C4-2B (cell line): ENCODE measurements around the gene SPRN.

Source experiments
- H3K27ac ChIP-seq: fragments of 450-650 bp; 2 replicates; pipeline ENCODE4 v1.5.1; 2017
- CTCF ChIP-seq: fragments of 450-650 bp; conservative IDR thresholded peaks from 2 replicates; pipeline ENCODE4 v1.5.1; 2017; ENCODE audit warnings: mild to moderate bottlenecking
- ZFX ChIP-seq: fragments of 450-650 bp; IDR thresholded peaks from 2 replicates; pipeline ENCODE4 v1.6.1; 2017

The SPRN gene

GRCh38 chr10:133458710-133459453, 34.5 kb upstream of the SPRN start:
- TF ChIP-seq ZFX, result no peak
- TF ChIP-seq CTCF, result no peak
- H3K27ac ChIP-seq, result no peak overlapping the region

GRCh38 chr10:133458021-133458709, 33.7 kb upstream of the SPRN start:
- TF ChIP-seq CTCF (no peak), ZFX (no peak)

GRCh38 chr10:133457100-133457841, 32.8 kb upstream of the SPRN start:
- TF ChIP-seq CTCF (no peak), ZFX (no peak)
- H3K27ac ChIP-seq, result no peak overlapping the region

More at GRCh38 chr10:133458021-133458709, 33.7 kb upstream of the SPRN start:
- H3K27ac ChIP-seq, result no peak overlapping the region

- H3K27ac ChIP-seq, result no peak overlapping the region
- no peak for TF ChIP-seq CTCF
- TF ChIP-seq ZFX, result no peak
Observed at GRCh38 chr10:133456041-133456951, 31.9 kb upstream of the SPRN start.

- no peak for TF ChIP-seq CTCF
- TF ChIP-seq ZFX, result no peak
Observed at GRCh38 chr10:133455611-133456031, 31.2 kb upstream of the SPRN start.

GRCh38 chr10:133455196-133455595, 30.8 kb upstream of the SPRN start:
- TF ChIP-seq CTCF (no peak), ZFX (no peak)

More at GRCh38 chr10:133455611-133456031, 31.2 kb upstream of the SPRN start:
- H3K27ac ChIP-seq, result no peak overlapping the region

More at GRCh38 chr10:133455196-133455595, 30.8 kb upstream of the SPRN start:
- no peak overlapping the region for H3K27ac ChIP-seq
